GM21526 (cell line): ENCODE measurements around the gene NDOR1.

Experiments
- ATAC-seq: cut with Tn5 transposase; IDR thresholded peaks from one replicate; pipeline ENCODE4 v1.9.1; 2021; ENCODE audit warnings: moderate library complexity; ENCODE audit not compliant: unreplicated experiment, low FRiP score

The NDOR1 gene

DNA sequence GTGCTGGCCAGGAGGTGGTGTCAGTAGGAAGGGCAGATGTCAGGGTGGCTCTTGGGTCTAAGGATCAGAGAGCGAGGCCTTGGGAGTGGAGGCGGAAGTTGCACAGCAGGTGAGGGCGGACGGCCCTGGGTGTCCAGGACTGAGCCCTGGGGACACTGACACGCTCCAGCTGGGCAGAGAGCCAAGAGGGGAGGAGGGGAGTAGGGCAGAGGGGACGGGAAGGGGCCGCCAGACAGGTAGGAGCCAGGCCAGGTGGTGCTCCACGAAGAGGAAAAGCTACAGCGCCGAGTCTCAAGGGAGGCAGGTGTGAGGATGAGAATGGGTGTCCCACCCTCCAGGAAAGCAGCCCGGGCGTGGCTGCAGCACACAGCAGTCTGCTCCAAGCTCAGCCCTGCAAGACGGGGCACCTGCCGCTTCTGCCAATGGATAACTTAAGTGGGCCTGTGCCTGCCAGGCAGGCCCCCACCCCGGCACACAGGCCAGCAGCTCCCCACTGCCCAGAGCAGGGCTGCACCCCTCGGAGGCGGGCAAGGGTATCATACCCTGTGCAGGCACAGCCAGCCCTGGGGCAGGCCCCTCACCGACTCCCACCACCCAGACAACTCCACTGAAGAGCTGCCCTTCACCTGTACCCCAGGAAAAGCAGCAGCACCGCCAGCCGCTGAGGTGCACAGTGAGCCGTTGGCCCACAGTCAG is 9.8 kb upstream of the NDOR1 start:
- no peak for ATAC-seq

DNA sequence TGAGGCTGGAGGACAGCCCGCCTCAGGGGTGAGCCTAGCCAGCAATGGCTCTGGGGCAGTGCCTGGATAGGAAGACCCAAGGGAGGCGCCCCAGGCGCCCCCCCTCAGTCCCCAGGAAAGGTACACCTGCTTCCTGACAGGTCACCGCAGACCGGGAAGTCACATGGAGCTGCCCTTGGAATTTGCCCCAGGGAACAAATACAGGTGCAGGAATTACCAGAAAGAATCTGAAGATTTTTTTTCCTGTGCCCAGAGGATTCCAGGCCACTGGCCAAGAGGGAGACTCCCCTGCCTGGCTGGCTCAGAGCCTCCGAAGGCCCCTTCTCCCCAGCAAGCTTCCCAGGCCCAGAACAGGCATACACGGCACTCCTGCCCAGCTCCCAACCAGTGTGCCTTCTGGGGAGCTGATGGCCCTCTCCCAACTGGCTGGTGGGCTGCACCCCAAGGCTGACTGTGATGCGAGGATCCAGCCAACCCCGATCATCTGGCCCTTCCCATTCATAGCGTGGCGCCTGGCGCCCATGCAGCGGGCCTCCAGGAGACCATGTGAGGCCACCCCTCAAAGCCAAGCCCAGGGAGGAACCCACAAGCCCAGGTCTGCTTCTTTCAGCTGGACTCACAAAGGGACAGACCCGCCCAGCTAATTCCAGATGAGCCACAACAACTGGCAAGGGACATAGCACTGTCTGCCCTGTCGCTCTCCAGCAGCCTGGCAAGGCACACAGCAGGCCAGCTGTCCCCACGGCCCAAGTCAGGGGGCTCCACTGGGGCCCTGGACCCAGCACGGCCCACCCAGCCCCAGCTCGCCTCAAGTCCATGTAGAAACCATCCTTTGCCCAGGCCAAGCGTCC is 7.2 kb upstream of the NDOR1 start:
- no peak for ATAC-seq

DNA sequence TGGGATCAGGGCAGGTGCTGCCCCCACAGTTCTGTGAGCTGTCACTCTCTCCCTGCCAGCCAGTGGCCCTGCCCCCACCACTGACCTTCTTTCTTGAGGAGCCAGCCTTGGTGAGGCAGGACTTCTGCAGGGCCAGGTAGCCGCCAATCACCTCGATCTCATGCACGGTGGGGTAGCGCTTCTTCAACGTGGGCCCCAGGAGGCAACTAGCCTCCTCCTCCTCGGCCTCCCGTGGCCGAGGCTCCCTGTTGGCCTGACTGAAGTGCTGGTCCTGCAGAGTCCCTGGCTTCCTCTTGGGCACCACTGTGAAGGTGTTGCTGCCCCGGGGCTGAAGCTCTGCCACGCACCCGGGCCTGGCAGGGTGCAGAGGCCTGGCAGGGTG is 6.6 kb upstream of the NDOR1 start:
- no peak for ATAC-seq

DNA sequence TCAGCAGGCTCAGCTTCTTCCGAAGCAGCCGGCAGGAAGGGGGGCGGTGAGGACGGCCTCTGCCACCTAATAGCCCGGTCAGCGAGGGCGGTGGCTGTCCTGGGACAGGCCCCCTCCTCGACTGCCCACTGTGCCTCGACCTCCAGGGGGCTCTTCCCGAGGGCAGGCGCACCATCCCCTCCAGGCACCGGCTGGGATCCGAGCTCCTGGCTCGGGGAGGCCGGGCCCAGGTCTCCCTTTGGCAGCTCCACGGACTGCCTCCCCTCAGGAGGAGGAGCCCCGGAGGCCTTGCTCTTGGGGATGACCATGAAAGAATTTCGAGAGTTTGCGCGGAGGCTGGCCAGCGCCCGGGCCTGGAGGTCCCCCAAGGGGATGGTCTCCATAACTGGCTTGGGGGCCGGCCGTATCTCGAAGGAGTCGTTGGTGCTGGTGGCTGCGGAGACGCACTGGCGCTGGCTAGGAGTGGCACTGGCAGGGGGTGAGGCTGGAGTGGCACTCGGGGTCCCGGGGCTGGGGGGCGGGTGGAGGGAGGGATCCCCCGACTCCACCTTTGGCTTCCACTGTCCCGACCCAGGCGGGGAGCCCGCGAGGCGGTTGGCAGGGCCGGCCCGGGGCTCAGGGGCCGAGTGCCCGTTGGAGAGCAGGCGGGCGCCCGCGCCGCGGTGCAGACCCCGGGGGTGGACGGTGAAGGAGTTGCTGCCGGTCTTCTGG is 5.9 kb upstream of the NDOR1 start:
- ATAC-seq, result no peak

DNA sequence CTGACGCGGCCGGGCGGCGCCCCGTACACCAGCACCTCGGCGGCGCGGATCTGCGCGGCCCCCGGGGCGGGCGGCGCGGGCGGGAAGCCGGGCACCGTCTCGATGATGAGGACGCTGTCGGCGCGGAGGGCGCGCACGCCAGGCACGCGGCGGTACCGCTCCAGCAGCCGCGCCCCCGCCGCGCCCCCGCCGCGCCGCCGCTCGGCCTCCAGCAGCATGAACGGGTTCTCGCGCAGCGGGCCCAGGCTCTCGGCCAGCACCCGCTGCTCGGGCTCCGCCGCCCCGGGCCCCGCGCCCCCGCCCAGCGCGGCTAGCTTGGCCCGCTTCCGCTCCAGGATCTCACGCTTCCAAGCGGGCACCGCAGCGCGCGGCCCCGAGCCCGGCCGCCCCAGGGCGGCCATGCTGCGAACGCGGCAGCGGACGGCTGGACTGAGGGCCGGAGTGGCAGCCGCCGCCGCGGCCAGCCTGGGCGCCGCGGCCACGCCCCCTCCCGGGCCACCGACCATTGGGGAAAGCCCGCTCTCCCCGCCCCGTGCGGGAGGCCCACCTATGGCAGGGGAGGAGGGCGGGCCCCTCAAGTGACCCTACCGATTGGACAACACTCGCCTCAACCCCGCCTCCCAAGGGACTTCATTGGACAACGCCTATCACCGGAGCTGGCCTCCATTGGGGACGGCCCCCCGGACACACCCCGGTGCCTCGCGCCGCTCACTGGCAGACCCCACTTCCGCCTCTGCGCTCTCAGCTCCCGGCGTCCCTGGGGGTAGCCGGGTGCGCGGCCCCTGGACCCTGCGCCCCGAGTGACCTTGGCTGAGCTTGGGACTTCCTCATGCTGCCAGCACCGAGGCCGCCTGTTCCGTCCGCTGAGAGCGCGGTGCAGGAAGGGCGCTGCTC is 4.9 kb upstream of the NDOR1 start, which contains the start of gene TPRN:
Gene TPRN, minus strand, starts transcription at position 431 of the 894 bp plus-strand sequence. Its CDS starts 30 bp downstream, at position 401.
- ATAC-seq, result peak; percentile 74

DNA sequence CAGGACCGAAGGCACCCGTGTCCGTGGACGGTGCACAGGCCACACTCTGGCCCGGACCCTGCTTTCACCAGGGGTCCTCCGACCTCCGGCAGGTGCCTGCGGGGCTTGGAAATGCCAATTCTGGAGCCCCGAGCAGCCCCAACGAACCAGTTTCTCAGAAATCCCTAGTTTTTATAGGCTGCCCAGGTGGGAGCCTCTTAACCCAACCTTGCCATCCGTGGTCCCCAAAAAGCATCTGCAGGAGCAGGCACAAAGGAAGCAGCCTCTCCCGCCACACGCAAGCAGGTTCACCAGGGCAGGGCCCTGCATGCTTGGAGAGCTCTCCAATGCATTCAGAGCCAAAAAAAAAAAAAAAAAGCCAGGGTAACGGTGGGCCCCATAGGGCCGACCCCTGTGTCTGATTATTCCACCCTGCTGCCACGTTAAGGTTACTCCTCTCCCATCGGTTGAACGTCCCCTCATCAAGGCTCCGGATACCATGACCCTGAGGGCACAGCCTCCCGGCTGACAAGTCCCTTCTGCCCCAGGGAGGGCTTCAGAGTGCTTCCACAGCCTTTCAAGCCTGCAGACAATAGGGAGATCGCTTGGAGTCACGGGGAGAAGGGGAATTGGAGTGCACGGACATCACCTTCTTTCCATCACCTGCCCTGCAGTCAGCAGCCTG is 4.2 kb upstream of the NDOR1 start:
- no peak for ATAC-seq

DNA sequence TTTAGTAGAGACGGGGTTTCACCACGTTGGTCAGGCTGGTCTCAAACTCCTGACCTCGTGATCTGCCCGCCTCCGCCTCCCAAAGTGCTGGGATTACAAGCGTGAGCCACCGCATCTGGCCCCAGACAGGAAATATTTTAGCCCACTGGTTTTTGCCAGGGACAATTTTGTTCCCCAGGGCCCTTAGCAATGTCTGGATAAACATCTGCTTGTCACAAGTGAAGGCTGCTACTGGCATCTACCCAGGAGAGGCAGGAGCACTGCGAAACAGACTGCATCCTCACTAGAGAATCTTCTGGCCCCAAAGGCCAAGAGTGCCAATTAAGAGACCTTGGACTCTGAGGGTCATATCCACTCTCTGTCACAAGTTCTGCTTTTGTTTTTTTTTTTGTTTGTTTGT is 2.5 kb upstream of the NDOR1 start:
- no peak for ATAC-seq

DNA sequence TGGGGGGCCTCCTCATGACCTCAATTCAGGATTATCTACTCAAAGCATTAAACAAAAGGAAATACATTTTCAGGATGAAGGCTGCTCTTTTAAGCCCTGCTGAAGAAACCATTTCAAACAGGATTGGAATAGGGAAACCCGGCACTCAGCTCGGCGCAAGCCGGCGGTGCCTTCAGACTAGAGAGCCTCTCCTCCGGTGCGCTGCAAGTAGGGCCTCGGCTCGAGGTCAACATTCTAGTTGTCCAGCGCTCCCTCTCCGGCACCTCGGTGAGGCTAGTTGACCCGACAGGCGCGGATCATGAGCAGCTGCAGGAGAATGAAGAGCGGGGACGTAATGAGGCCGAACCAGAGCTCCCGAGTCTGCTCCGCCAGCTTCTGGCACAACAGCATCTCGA is 772 bp upstream of the NDOR1 start:
- no peak for ATAC-seq

DNA sequence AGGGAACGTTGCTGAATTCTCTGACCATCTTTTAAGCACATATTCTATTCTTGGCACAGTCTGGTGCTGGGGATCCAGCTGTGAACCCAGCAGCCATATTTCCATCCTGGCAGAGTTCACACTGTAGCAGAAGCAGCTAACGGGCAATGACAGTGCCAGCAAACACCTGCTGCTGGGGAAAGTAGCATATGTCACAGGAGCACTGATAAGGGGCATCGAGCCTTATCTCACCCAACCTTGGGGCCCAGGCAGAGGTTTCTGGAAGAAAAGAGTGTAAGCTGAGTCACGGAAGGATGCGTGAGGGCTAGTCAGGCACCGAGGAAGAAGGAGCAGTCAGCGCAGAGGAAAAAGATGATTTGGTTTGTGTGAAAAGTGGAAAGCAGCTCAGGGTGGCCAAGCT is 1.1 kb downstream of the NDOR1 start:
- ATAC-seq, result no peak

DNA sequence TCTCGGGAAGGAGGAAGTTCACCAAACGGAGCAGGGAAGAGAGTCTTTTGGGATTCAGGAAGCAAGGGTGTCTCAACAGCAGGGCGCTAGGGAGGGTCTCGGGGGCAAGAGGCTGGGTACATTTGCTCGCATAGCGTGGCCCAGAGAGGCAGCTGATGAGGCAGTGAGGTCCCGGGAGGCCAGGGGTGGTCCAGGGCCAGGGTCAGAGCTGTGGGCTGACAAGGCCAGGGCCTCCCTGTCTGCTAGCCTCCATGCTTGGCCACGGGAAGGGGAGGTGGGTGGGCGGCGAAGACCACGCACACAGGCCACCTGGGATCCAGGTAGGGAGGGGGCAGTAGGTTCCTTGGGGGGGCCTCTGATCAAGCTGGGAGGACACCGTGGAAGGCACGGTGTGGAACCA is 6.0 kb downstream of the NDOR1 start:
- ATAC-seq, result no peak

DNA sequence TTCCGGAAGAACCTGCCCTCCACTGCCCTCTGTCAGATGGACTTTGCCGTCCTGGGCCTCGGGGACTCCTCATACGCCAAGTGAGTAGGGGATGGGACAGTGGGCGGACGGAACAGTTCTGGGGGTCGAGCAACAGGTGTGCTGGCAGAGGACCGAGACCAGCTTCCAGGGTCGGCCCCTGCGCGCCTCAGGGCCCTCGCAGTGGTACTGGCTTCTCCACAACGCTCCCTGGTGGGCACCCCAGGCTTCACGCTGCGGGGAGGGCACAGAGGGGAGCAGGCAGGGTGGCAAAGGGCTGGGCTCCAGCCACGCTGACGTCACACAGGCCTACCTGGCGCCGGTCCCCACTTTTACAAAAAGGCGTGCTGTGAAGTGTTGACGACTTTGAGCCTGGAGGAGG is 7.0 kb downstream of the NDOR1 start:
- ATAC-seq, result no peak

DNA sequence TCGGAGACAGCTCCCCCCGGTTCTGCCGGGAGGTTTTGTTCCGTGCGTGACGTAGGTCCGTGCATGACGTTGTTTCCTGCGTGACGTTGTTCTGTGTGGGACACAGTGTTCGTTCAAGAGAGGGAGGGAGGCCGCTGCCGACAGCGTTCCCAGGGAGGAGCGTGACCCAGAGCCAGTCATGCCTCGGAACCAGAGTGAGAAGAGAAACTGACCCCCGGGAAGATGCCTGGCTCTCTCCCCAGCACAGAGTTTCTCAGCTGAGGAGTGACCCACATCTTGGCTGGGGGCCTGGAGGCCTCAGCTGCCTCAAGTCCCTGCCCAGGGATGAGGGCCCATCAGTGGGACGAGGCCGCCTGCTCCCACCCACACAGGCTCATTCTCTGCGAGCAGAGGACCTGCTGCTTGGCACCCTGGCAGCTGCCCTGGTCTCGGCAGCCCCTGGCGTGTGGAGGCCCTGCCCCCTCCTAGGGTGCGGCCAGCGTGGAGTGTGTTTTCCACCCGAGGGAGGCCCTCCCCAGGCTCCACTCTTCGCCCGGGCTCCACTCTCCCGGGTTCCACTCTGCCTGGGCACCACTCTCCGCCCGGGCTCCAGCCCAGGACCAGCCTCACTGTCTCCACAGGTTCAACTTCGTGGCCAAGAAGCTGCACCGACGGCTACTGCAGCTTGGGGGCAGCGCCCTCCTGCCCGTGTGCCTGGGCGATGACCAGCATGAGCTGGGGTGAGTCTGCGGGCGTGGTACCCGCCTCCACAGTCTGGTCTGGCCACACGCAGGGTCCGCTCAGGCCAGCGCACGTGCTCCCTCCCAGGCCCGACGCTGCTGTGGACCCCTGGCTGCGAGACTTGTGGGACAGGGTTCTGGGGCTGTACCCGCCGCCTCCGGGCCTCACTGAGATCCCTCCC is 7.9 kb downstream of the NDOR1 start:
- no peak for ATAC-seq

DNA sequence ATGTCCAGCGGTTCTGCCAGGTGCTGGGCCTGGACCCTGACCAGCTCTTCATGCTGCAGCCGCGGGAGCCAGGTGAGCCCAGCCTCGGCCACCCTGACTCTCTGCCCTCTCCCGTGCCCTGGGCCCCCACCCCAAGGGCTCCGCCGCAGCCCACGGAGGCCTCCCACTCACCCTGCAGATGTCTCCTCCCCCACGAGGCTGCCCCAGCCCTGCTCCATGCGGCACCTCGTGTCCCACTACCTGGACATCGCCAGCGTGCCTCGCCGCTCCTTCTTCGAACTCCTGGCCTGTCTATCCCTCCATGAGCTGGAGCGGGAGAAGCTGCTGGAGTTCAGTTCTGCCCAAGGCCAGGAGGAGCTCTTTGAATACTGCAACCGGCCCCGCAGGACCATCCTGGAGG is 9.1 kb downstream of the NDOR1 start:
- ATAC-seq, result no peak

DNA sequence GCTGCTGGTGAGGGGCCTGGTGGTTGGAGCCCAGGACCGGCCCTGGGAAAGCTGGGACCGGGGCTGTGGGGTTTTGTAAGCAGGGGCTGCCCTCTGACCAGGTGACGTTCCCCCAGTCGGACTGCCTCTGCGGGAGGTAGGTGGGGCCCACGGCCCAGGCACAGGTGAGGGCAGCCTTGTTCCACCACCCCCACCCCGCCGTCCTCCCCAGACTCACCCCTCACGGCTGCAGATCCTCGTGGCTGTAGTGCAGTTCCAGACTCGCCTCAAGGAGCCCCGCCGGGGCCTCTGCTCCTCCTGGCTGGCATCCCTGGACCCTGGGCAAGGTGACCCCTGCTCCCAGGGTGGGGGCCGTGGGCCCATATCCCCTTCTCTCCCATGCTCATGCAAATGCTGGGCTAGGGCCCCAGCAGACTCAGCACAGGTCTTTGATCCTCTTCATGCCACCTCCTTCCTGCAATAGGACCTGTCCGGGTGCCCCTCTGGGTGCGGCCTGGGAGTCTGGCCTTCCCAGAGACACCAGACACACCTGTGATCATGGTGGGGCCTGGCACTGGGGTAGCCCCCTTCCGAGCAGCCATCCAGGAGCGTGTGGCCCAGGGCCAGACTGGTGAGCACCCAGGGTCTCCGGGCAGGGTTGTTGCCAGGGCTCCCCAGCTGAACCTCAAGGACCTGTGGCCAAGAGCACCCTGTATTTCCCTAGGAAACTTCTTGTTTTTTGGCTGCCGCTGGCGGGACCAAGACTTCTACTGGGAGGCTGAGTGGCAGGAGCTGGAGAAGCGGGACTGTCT is 9.9 kb downstream of the NDOR1 start:
- no peak for ATAC-seq

DNA sequence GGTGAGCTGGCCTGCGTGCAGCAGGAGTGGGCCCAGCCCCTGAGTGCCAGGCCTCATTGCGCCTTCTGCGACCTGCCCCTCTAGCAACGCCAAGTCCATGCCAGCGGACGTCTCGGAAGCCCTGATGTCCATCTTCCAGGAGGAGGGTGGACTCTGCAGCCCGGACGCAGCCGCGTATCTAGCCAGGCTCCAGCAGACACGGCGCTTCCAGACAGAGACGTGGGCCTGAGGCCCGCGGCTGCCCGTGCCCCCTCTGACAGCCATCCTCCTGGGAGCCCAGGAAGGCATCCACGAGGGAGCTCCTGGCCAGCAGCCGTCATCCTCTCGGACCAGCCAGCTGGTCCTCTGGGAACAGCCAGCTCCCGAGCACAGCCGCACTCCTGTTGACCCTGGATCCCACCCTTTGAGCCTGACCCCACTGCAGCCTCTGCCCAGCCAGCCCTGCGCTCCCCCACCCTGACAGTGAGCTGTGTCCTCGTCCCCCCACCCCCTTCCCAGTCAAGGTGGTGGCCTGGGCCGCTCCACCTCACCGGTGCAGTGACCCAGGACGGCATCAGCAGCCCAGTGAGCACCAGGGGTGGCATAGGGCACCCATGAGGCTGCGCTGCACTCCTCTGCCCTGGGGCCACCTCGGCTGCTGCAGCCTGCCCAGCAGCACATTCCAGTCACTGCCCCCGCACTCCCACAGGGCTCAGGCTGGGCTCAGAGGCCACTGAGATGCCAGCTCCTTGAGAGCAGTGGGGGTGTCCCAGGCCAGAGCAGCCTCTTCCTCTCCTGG is 10.9 kb downstream of the NDOR1 start:
- ATAC-seq, result no peak

DNA sequence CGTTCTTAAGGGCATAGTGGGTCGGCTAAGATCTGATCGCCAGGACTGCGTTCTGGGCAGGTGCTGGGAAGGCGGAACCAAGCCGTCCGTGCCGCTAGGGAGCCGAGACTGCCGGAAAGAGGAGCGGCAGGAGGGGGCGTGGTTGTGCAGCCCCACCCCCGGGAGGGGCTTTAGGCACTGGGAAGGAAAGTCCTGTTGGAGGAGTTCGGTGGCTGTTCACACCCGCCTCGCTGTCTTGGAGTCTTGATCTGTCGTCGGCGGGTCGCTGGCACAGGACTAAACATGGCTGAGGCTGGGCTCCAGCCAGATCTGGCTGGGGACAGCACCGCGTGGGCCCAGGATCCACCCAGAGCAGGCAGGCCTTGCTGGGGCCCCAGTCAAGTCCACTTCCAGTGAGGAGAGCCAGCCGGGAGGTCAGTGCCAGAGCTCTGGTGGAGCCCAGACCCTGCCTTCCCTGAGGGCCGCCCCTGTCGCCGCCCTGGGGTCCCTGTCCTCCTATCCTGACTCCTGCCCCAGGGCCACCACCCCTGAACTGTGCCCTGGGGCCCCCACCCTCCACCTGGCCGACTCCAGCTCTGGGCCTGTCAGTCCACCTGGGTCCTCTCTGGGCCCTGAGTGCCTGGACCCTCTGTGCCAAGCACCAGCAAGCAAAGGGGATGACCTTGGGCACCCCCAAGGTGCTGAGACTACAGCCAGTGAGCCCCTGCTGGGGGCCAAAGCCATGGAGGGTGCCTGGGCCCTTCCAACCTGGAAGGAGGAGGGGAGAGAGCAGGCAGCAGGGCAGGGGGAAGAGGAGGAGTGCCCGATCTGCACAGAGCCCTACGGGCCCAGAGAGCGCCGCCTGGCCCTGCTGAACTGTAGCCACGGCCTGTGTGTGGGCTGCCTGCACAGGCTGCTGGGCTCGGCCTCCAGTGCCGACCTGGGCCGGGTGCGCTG is 12.0 kb downstream of the NDOR1 start:
- no peak for ATAC-seq
